ENCODE measurements around the gene SLC37A1. TPM values are rescaled to one million over a fixed set of nuclear protein-coding genes. Genes with fewer than 3 reads are reported as not detected.

The SLC37A1 gene
- total and polyA plus RNA-seq, 7 donors, result 2.3 to 98.5 (median 7.8) TPM

- intact Hi-C loops (cut with DNase I), result no loop called here
- 80 to 86% methylated on average over 3 of the region's 3 CpGs for WGBS, 2 donors
- TF ChIP-seq EP300 (IDR thresholded peaks at IDR 0.05) (no peak), POLR2A (IDR thresholded peaks at IDR 0.05) (no peak), CTCF (IDR thresholded peaks at IDR 0.05) (no peak)
- no peak overlapping the region for H3K27ac ChIP-seq
- no peaks in the 10 kb centered on the region for H3K27me3 ChIP-seq
- no peak overlapping the region for H3K4me3 ChIP-seq
- DNase-seq, result no peak
- no peaks in the 10 kb centered on the region for H3K4me1 ChIP-seq
- peaks cover 0 to 30% (median 5%) of the 10 kb centered on the region in 4 donors for H3K36me3 ChIP-seq
- H3K9me3 ChIP-seq, result no peaks in the 10 kb centered on the region
These were observed 39.8 kb downstream of the SLC37A1 start for GRCh38 chr21:42553435-42553834.

GRCh38 chr21:42554251-42554961 is 40.8 kb downstream of the SLC37A1 start:
- no peaks in the 10 kb centered on the region for H3K27me3 ChIP-seq
- H3K9me3 ChIP-seq, result no peaks in the 10 kb centered on the region
- H3K4me3 ChIP-seq, result no peak overlapping the region
- H3K4me1 ChIP-seq, result no peaks in the 10 kb centered on the region
- WGBS, 2 donors, result 82 to 92% methylated on average over 13 of the region's 13 CpGs
- intact Hi-C loops (cut with DNase I), result no loop called here
- H3K36me3 ChIP-seq, result peaks cover 0 to 40% (median 3%) of the 10 kb centered on the region in 4 donors
- peak; percentile 50 for DNase-seq
- no peak for TF ChIP-seq POLR2A (IDR thresholded peaks at IDR 0.05)
- no peak for TF ChIP-seq POLR2AphosphoS5 (IDR thresholded peaks at IDR 0.05)
- no peak for TF ChIP-seq CTCF (IDR thresholded peaks at IDR 0.05)
- no peak for TF ChIP-seq EP300 (IDR thresholded peaks at IDR 0.05)
- H3K27ac ChIP-seq, result no peak overlapping the region

- peak; percentile 40 for DNase-seq
- no peaks in the 10 kb centered on the region for H3K27me3 ChIP-seq
- intact Hi-C loops (cut with DNase I), result no loop called here
- WGBS, 2 donors, result 96 to 97% methylated on average over 28 of the region's 28 CpGs
- no peaks in the 10 kb centered on the region for H3K9me3 ChIP-seq
- no peaks in the 10 kb centered on the region for H3K4me1 ChIP-seq
- peaks cover 0 to 40% (median 3%) of the 10 kb centered on the region in 4 donors for H3K36me3 ChIP-seq
- H3K27ac ChIP-seq, result no peak overlapping the region
- no peak overlapping the region for H3K4me3 ChIP-seq
- TF ChIP-seq POLR2A (IDR thresholded peaks at IDR 0.05) (no peak), CTCF (IDR thresholded peaks at IDR 0.05) (no peak), EP300 (IDR thresholded peaks at IDR 0.05) (no peak), POLR2AphosphoS5 (IDR thresholded peaks at IDR 0.05) (no peak)
These were observed 42.2 kb downstream of the SLC37A1 start for GRCh38 chr21:42555756-42556438.

GRCh38 chr21:42556476-42556875 is 42.8 kb downstream of the SLC37A1 start:
- no peak overlapping the region for H3K4me3 ChIP-seq
- H3K36me3 ChIP-seq, result peaks cover 0 to 45% (median 5%) of the 10 kb centered on the region in 4 donors
- H3K27me3 ChIP-seq, result no peaks in the 10 kb centered on the region
- TF ChIP-seq POLR2AphosphoS5 (IDR thresholded peaks at IDR 0.05) (no peak), POLR2A (IDR thresholded peaks at IDR 0.05) (no peak), CTCF (IDR thresholded peaks at IDR 0.05) (no peak), EP300 (IDR thresholded peaks at IDR 0.05) (no peak)
- peak; percentile 36 for DNase-seq
- H3K4me1 ChIP-seq, result no peaks in the 10 kb centered on the region
- WGBS, 2 donors, result 96 to 98% methylated on average over 6 of the region's 6 CpGs
- no peaks in the 10 kb centered on the region for H3K9me3 ChIP-seq
- no peak overlapping the region for H3K27ac ChIP-seq
- intact Hi-C loops (cut with DNase I), result no loop called here

Measured in sigmoid colon (tissue), 7 donors.